ENCODE data around the gene HMGCLL1. TPM values are rescaled to one million over a fixed set of nuclear protein-coding genes. Genes with fewer than 3 reads are reported as not detected.

Gene HMGCLL1
- polyA plus RNA-seq, 1 experiment = 0.15 TPM

- H3K27ac ChIP-seq (ENCODE audit: low read depth, low read length) = no peak overlapping the region
- CTCF ChIA-PET = no interaction called here
- no peak overlapping the region for H3K4me3 ChIP-seq (ENCODE audit: low read depth, low read length)
- TF ChIP-seq, protein P1, sequence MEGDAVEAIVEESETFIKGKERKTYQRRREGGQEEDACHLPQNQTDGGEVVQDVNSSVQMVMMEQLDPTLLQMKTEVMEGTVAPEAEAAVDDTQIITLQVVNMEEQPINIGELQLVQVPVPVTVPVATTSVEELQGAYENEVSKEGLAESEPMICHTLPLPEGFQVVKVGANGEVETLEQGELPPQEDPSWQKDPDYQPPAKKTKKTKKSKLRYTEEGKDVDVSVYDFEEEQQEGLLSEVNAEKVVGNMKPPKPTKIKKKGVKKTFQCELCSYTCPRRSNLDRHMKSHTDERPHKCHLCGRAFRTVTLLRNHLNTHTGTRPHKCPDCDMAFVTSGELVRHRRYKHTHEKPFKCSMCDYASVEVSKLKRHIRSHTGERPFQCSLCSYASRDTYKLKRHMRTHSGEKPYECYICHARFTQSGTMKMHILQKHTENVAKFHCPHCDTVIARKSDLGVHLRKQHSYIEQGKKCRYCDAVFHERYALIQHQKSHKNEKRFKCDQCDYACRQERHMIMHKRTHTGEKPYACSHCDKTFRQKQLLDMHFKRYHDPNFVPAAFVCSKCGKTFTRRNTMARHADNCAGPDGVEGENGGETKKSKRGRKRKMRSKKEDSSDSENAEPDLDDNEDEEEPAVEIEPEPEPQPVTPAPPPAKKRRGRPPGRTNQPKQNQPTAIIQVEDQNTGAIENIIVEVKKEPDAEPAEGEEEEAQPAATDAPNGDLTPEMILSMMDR (IDR thresholded peaks at IDR 0.05; ENCODE audit: low read depth, low read length) = no peak
- DNase-seq (ENCODE audit: low read depth, low spot score) = no peak
- POLR2A ChIA-PET = no interaction called here
- H3K27me3 ChIP-seq (ENCODE audit: control insufficient read depth, insufficient read depth, low read length) = no peaks in the 10 kb centered on the region
- H3K9me3 ChIP-seq (ENCODE audit: control insufficient read depth, insufficient read depth, low read length) = no peaks in the 10 kb centered on the region
Measured at GRCh38 chr6:55518529-55519060, 60.4 kb downstream of the HMGCLL1 start.

DNA sequence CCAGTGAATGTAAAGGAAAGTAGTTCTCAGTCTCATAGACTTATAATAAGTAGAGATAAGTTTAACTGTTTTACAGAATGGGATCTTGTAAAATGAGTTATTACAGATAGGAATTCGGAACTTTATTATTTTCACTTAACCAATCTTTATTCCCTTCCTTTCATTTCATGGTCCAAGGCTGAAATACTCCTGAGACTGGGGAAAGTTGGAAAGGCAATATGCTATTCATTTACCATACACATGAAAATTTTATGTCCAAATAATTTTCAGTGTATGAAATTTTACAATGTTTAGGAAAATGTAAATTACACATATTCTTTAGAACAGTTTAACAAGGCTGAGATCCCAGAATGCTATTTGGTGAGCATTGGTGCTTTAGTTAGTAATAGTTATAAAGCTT lies 62.3 kb downstream of the HMGCLL1 start:
- Histone ChIP-seq H3K27ac (ENCODE audit: low read depth, low read length) (no peak overlapping the region), H3K27me3 (ENCODE audit: control insufficient read depth, insufficient read depth, low read length) (no peaks in the 10 kb centered on the region), H3K9me3 (ENCODE audit: control insufficient read depth, insufficient read depth, low read length) (no peaks in the 10 kb centered on the region), H3K4me3 (ENCODE audit: low read depth, low read length) (no peak overlapping the region)
- TF ChIP-seq, protein P1 (IDR thresholded peaks at IDR 0.05; ENCODE audit: low read depth, low read length) = no peak
- no peak for DNase-seq (ENCODE audit: low read depth, low spot score)
- POLR2A ChIA-PET = no interaction called here
- CTCF ChIA-PET = interaction anchor here (0.6 to 1.0 kb wide), 2 partner anchors 11 to 234 kb away, joined by 3 to 4 read pairs; no protein-coding TSS in a partner anchor

GRCh38 chr6:55512904-55513303 lies 66.1 kb downstream of the HMGCLL1 start:
- no peaks in the 10 kb centered on the region for H3K9me3 ChIP-seq (ENCODE audit: control insufficient read depth, insufficient read depth, low read length)
- ChIA-PET CTCF (interaction anchor here (1.1 kb wide), 2 partner anchors 15 to 428 kb away, joined by 3 read pairs; no protein-coding TSS in a partner anchor), POLR2A (no interaction called here)
- DNase-seq (ENCODE audit: low read depth, low spot score) = no peak
- TF ChIP-seq, protein P1 (IDR thresholded peaks at IDR 0.05; ENCODE audit: low read depth, low read length) = no peak
- no peaks in the 10 kb centered on the region for H3K27me3 ChIP-seq (ENCODE audit: control insufficient read depth, insufficient read depth, low read length)
- H3K27ac ChIP-seq (ENCODE audit: low read depth, low read length) = no peak overlapping the region
- no peak overlapping the region for H3K4me3 ChIP-seq (ENCODE audit: low read depth, low read length)

DNA sequence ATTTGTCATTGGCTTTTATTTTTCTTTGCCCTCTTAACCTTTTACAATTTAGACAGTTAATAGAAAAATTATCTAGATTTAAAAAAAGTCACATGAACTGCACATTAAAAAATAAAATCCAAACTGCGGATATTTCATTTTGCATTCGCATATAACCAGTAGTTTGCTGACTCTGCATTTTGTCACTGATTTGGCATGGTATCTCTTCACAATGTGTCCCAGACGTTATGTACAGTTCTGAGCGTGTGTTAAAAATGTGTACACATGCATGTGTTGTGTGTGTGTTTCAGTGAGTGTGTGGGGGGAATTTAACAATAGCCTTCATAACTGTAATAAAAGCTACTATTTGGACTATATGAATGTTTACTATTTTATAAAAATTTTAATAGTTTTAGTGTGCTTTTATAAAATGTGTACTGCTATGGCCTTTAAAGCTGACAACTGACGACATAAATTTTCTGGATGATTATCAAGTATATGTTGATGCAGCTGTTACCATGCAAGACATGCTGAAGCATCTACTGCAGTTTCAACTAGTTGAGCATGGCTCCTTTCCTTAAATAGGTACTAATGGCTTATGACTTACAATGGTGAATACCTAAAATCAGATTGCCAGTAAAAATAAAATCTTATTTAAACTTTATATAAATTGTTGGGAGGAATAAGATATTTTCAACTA lies 67.7 kb downstream of the HMGCLL1 start:
- DNase-seq (ENCODE audit: low read depth, low spot score) = no peak
- no peaks in the 10 kb centered on the region for H3K9me3 ChIP-seq (ENCODE audit: control insufficient read depth, insufficient read depth, low read length)
- H3K27me3 ChIP-seq (ENCODE audit: control insufficient read depth, insufficient read depth, low read length) = no peaks in the 10 kb centered on the region
- H3K4me3 ChIP-seq (ENCODE audit: low read depth, low read length) = no peak overlapping the region
- TF ChIP-seq, protein P1 (IDR thresholded peaks at IDR 0.05; ENCODE audit: low read depth, low read length) = no peak
- CTCF ChIA-PET = no interaction called here
- POLR2A ChIA-PET = no interaction called here
- no peak overlapping the region for H3K27ac ChIP-seq (ENCODE audit: low read depth, low read length)

DNA sequence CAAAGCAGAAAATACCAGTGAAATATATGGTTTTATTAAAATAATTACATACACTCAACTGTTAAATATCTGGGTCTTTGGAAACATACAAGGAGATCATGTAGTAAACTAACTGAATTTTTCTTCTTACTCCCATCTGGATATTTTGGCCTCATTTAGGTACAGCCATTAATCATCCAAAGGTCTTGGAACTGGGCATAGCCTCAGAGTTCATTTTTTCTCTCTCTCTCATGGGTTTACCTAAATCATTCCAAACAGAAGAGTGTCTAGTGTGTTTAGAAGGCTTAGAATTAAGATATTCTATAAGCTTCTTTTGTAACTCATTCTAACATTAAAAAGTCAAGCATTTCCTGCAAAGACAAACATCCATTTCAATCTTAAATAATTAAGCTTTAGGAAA lies 79.4 kb downstream of the HMGCLL1 start:
- ChIA-PET POLR2A (no interaction called here), CTCF (no interaction called here)
- TF ChIP-seq, protein P1 (IDR thresholded peaks at IDR 0.05; ENCODE audit: low read depth, low read length) = no peak
- DNase-seq (ENCODE audit: low read depth, low spot score) = no peak
- H3K27ac ChIP-seq (ENCODE audit: low read depth, low read length) = no peak overlapping the region
- no peak overlapping the region for H3K4me3 ChIP-seq (ENCODE audit: low read depth, low read length)
- H3K9me3 ChIP-seq (ENCODE audit: control insufficient read depth, insufficient read depth, low read length) = no peaks in the 10 kb centered on the region
- H3K27me3 ChIP-seq (ENCODE audit: control insufficient read depth, insufficient read depth, low read length) = no peaks in the 10 kb centered on the region
